Measurements from ENCODE around the gene MARCHF6. TPM values are rescaled to one million over a fixed set of nuclear protein-coding genes. Genes with fewer than 3 reads are reported as not detected.

Gene MARCHF6
- total and polyA plus RNA-seq, 9 of the 15 experiments (the other 6 are each of a cell fraction or from before 2014, with no cell fraction given) = 74.1 to 456 (median 116) TPM

DNA sequence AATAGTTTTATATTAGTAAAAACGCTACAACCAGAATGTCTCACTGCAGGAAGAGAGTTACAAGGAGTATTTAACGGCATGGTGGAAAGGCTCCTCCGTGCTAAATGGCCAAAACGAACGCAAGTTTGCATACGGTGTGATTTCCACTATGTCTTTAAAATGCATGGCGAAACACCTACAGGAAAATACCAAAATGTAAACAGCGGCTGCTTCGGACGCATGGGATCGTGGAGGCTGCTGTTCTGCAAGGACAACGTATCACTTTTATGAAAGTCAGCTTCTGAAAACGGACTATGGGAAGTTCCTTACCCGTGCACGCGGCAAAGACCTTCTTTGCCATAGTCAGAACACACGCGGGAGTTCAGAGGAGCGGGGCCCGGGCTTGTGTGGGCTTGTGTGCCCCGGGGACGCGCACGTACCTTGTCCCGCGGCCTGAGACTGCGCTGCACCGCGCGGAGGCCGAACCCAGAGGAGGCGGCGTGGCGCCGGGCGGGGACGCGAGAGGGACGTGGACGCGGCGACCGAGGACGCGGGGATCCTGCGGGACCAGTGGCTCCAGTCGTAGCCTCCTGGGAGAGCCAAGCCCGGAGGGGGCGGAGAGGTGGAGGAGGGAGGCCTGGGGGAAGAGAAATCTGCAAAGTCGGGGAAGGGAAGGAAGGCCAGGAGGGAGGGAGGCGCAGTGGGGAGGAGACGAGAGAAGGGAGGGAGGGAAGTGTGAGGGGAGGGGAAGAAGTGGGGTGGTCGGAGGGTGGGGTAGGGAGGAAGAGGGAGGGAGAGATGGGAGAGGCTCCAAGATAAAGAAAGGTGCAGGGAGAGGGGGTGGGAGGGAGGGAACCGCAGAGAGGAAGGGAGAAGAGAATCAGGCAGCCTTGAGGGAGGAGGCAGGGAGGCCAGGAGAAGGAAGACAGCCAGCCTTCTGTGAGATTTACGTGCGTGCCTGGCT is 46.0 kb upstream of the MARCHF6 start, which contains the start of gene CMBL (continued):
- TF ChIP-seq POLR3A (IDR thresholded peaks at IDR 0.05; ENCODE audit: borderline replicate concordance, extremely low read depth, insufficient read depth, insufficient read length) = no peak
- TF ChIP-seq ZC3H4 (CRISPR knock-in tag; IDR thresholded peaks at IDR 0.05; ENCODE audit: borderline replicate concordance) = no peak
- peak; percentile 54 for TF ChIP-seq U2AF1 (optimal IDR thresholded peaks at IDR 0.05; ENCODE audit: low read depth, low read length)
- no peak for TF ChIP-seq TEAD2 (tag; IDR thresholded peaks at IDR 0.05)
- TF ChIP-seq SOX6 (IDR thresholded peaks at IDR 0.05) = peak; percentile 70
- TF ChIP-seq, protein P1, sequence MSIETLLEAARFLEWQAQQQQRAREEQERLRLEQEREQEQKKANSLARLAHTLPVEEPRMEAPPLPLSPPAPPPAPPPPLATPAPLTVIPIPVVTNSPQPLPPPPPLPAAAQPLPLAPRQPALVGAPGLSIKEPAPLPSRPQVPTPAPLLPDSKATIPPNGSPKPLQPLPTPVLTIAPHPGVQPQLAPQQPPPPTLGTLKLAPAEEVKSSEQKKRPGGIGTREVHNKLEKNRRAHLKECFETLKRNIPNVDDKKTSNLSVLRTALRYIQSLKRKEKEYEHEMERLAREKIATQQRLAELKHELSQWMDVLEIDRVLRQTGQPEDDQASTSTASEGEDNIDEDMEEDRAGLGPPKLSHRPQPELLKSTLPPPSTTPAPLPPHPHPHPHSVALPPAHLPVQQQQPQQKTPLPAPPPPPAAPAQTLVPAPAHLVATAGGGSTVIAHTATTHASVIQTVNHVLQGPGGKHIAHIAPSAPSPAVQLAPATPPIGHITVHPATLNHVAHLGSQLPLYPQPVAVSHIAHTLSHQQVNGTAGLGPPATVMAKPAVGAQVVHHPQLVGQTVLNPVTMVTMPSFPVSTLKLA (conservative IDR thresholded peaks at IDR 0.05) = peak; percentile 84 to 93
- TF ChIP-seq, protein P2, sequence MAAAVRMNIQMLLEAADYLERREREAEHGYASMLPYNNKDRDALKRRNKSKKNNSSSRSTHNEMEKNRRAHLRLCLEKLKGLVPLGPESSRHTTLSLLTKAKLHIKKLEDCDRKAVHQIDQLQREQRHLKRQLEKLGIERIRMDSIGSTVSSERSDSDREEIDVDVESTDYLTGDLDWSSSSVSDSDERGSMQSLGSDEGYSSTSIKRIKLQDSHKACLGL (CRISPR knock-in tag; IDR thresholded peaks at IDR 0.05; ENCODE audit: borderline replicate concordance, poor library complexity, severe bottlenecking) = no peak
- no peak for TF ChIP-seq NONO (IDR thresholded peaks at IDR 0.05; ENCODE audit: low read depth in 2 of 2, low read length in 1 of 2)
- TF ChIP-seq, protein P3, sequence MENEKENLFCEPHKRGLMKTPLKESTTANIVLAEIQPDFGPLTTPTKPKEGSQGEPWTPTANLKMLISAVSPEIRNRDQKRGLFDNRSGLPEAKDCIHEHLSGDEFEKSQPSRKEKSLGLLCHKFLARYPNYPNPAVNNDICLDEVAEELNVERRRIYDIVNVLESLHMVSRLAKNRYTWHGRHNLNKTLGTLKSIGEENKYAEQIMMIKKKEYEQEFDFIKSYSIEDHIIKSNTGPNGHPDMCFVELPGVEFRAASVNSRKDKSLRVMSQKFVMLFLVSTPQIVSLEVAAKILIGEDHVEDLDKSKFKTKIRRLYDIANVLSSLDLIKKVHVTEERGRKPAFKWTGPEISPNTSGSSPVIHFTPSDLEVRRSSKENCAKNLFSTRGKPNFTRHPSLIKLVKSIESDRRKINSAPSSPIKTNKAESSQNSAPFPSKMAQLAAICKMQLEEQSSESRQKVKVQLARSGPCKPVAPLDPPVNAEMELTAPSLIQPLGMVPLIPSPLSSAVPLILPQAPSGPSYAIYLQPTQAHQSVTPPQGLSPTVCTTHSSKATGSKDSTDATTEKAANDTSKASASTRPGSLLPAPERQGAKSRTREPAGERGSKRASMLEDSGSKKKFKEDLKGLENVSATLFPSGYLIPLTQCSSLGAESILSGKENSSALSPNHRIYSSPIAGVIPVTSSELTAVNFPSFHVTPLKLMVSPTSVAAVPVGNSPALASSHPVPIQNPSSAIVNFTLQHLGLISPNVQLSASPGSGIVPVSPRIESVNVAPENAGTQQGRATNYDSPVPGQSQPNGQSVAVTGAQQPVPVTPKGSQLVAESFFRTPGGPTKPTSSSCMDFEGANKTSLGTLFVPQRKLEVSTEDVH (IDR thresholded peaks at IDR 0.05; ENCODE audit: low read depth, partially characterized antibody) = peak; percentile 53
- TF ChIP-seq ELF2 (CRISPR knock-in tag; IDR thresholded peaks at IDR 0.05) = no peak
- TF ChIP-seq KDM2B (CRISPR knock-in tag; IDR thresholded peaks at IDR 0.05) = peak; percentile 88; the same call in 1 of the 2 replicates
- peak; percentile 41; the same call in 1 of the 2 replicates for TF ChIP-seq ETV5 (CRISPR knock-in tag; IDR thresholded peaks at IDR 0.05; ENCODE audit: low read depth)
- TF ChIP-seq SIN3A (IDR thresholded peaks at IDR 0.05; ENCODE audit: borderline replicate concordance in 2 of 2, control insufficient read depth in 1 of 2, low read depth in 2 of 2, low read length in 2 of 2) = peak; percentile 55 to 74; a peak in 3 of 4 replicates
- no peak for TF ChIP-seq MIER1 (IDR thresholded peaks at IDR 0.05; ENCODE audit: low read depth)
- TF ChIP-seq SMAD1 (IDR thresholded peaks at IDR 0.05; ENCODE audit: low read depth, low read length, partially characterized antibody) = peak; percentile 84
- TF ChIP-seq ZNF589 (CRISPR knock-in tag; IDR thresholded peaks at IDR 0.05; ENCODE audit: low read depth) = no peak; the same call in 1 of the 2 replicates
- TF ChIP-seq PHTF2 (CRISPR knock-in tag; IDR thresholded peaks at IDR 0.05) = no peak
- TF ChIP-seq EZH2 (IDR thresholded peaks at IDR 0.05; ENCODE audit: borderline replicate concordance, low read depth, low read length) = no peak
- peak; percentile 84; the same call in 1 of the 2 replicates for TF ChIP-seq EP400 (IDR thresholded peaks at IDR 0.05)
- no peak for TF ChIP-seq ZKSCAN1 (IDR thresholded peaks at IDR 0.05; ENCODE audit: low read depth, low read length)
- TF ChIP-seq NUFIP1 (IDR thresholded peaks at IDR 0.05; ENCODE audit: partially characterized antibody) = peak; percentile 90
- TF ChIP-seq EWSR1 (IDR thresholded peaks at IDR 0.05; ENCODE audit: borderline replicate concordance, low read depth, partially characterized antibody) = no peak
